Activated naive CD4-positive, alpha-beta T cell treated with anti-CD3 and anti-CD28 coated beads, Interleukin-2, amount 10 ng/mL, durations not matched to agents 7 days and 5 days (primary cell): ENCODE data around the gene DCANP1.
A peak's percentile ranks its signal among the peaks of the same experiment; 100 is the strongest.

Source experiments
- CTCF ChIA-PET: fragments of 350-600 bp; sonication (Branson Sonifier 250); formaldehyde crosslinking; loops from one replicate; lab custom pipeline; 2021; ENCODE audit warnings: antibody characterized with exemption; lab: Charles Lee
- DNase-seq: peaks from one replicate; pipeline ENCODE4 v3.0.0-alpha.2; 2020
- H3K27ac Mint-ChIP-seq: one replicate; pipeline ENCODE4 v1.8.0; 2021; ENCODE audit warnings: mild to moderate bottlenecking, moderate library complexity, mixed read lengths
- H3K27me3 Mint-ChIP-seq: one replicate; pipeline ENCODE4 v1.8.0; 2021; ENCODE audit warnings: mild to moderate bottlenecking, mixed read lengths
- H3K36me3 Mint-ChIP-seq: one replicate; pipeline ENCODE4 v1.8.0; 2021; ENCODE audit warnings: mixed read lengths
- H3K4me1 Mint-ChIP-seq: one replicate; pipeline ENCODE4 v1.8.0; 2021; ENCODE audit warnings: mixed read lengths
- H3K4me3 Mint-ChIP-seq: one replicate; pipeline ENCODE4 v1.8.0; 2021; ENCODE audit warnings: mild to moderate bottlenecking, moderate library complexity, mixed read lengths
- H3K9me3 Mint-ChIP-seq: one replicate; pipeline ENCODE4 v1.8.0; 2021; ENCODE audit warnings: mixed read lengths

The DCANP1 gene

GRCh38 chr5:135437796-135438560 lies 9.2 kb downstream of the DCANP1 start:
- H3K27me3 Mint-ChIP-seq, result peaks cover 59% of the 10 kb centered on the region
- H3K27ac Mint-ChIP-seq, result no peak overlapping the region
- DNase-seq, result no peak
- H3K4me1 Mint-ChIP-seq, result no peaks in the 10 kb centered on the region
- H3K4me3 Mint-ChIP-seq, result no peak overlapping the region
- no peaks in the 10 kb centered on the region for H3K9me3 Mint-ChIP-seq
- CTCF ChIA-PET, result no interaction called here
- H3K36me3 Mint-ChIP-seq, result no peaks in the 10 kb centered on the region

DNA sequence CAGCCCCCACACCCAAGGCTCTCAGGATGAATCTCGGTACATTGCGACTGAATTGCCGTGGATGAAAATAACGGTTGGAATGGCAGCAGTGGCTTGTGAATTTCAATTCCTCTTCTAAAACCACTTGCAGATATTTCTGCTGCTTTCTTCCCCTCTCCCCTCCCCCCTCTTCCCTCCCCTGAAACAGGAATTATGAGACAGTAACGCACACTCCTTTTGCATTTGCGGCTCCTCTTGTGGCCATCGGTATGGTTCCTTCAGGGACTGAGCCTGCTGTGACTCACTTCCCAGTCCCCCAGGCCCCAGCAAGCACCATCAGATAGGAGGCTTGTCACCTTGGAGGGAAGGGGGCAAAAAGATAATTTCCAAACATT lies 9.7 kb downstream of the DCANP1 start:
- Mint-ChIP-seq H3K4me3 (no peak overlapping the region), H3K27me3 (peaks cover 54% of the 10 kb centered on the region), H3K9me3 (no peaks in the 10 kb centered on the region), H3K27ac (no peak overlapping the region), H3K36me3 (no peaks in the 10 kb centered on the region), H3K4me1 (no peaks in the 10 kb centered on the region)
- no peak for DNase-seq
- CTCF ChIA-PET, result no interaction called here

GRCh38 chr5:135436951-135437418 lies 10.2 kb downstream of the DCANP1 start:
- no peak for DNase-seq
- H3K27me3 Mint-ChIP-seq, result peaks cover 54% of the 10 kb centered on the region
- H3K27ac Mint-ChIP-seq, result no peak overlapping the region
- no peaks in the 10 kb centered on the region for H3K36me3 Mint-ChIP-seq
- H3K4me1 Mint-ChIP-seq, result no peaks in the 10 kb centered on the region
- no peak overlapping the region for H3K4me3 Mint-ChIP-seq
- no peaks in the 10 kb centered on the region for H3K9me3 Mint-ChIP-seq
- CTCF ChIA-PET, result interaction anchor here (2.8 kb wide), 1 partner anchor 11 kb away, joined by 9 read pairs; no protein-coding TSS in a partner anchor

GRCh38 chr5:135435467-135436330 lies 11.4 kb downstream of the DCANP1 start:
- no peak overlapping the region for H3K27ac Mint-ChIP-seq
- no peaks in the 10 kb centered on the region for H3K4me1 Mint-ChIP-seq
- H3K36me3 Mint-ChIP-seq, result no peaks in the 10 kb centered on the region
- H3K9me3 Mint-ChIP-seq, result no peaks in the 10 kb centered on the region
- DNase-seq, result no peak
- H3K4me3 Mint-ChIP-seq, result no peak overlapping the region
- H3K27me3 Mint-ChIP-seq, result peaks cover 48% of the 10 kb centered on the region
- CTCF ChIA-PET, result interaction anchor here (1.0 to 2.8 kb wide), 2 partner anchors 10 to 116 kb away, joined by 3 to 9 read pairs; no protein-coding TSS in a partner anchor

DNA sequence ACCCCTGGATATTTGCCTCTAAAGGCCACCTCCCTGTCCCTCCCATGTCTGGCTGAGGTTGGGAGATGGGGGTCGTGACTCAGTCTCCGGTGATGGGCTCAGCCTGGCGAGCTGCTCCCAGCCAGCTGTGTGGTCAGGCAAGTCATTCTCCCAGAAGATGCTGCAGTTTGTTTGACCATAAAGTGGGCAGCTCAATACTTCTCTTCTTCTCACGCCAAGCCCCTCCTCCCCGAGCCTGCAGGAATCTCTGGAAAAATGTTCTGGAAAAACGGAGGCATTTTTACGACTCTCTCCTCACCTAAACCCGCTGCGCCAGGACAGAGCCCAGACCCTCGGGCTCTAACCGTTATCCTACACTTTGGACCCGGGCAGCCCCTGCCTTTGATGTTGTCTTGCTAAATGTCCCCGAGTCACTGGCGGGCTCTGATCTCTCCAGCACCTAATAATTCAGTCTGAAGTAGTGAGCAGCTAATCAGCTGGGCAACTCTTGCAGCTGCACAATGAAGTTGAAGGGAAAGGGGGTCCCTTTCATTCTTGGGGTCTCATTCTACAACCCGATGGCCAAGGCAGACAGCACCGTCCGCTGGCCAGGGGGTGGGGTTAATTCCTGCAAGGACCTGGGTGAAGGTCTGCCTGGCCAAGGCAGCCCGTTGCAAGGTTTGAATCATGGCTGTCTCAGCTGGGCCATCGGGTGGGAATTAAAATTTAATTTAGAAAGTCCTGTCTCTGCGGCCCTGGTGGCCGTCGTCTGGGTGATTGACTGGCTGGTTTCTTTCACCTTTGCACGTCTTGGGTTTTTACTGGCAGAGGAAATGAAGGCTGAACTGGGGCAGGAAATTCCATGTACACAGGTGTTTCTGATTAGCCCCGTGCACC lies 12.3 kb downstream of the DCANP1 start:
- DNase-seq, result no peak
- no peaks in the 10 kb centered on the region for H3K4me1 Mint-ChIP-seq
- H3K4me3 Mint-ChIP-seq, result no peak overlapping the region
- no peak overlapping the region for H3K27ac Mint-ChIP-seq
- H3K9me3 Mint-ChIP-seq, result no peaks in the 10 kb centered on the region
- H3K27me3 Mint-ChIP-seq, result peaks cover 53% of the 10 kb centered on the region
- CTCF ChIA-PET, result interaction anchor here (1.6 to 2.8 kb wide), 2 partner anchors 9 to 117 kb away, joined by 4 to 9 read pairs; no protein-coding TSS in a partner anchor
- no peaks in the 10 kb centered on the region for H3K36me3 Mint-ChIP-seq

GRCh38 chr5:135433681-135434426 lies 13.3 kb downstream of the DCANP1 start:
- Mint-ChIP-seq H3K9me3 (no peaks in the 10 kb centered on the region), H3K4me3 (no peak overlapping the region), H3K27ac (no peak overlapping the region), H3K4me1 (no peaks in the 10 kb centered on the region), H3K27me3 (peaks cover 52% of the 10 kb centered on the region), H3K36me3 (no peaks in the 10 kb centered on the region)
- no peak for DNase-seq
- CTCF ChIA-PET, result interaction anchor here (1.6 to 2.8 kb wide), 2 partner anchors 8 to 118 kb away, joined by 4 to 9 read pairs; no protein-coding TSS in a partner anchor

DNA sequence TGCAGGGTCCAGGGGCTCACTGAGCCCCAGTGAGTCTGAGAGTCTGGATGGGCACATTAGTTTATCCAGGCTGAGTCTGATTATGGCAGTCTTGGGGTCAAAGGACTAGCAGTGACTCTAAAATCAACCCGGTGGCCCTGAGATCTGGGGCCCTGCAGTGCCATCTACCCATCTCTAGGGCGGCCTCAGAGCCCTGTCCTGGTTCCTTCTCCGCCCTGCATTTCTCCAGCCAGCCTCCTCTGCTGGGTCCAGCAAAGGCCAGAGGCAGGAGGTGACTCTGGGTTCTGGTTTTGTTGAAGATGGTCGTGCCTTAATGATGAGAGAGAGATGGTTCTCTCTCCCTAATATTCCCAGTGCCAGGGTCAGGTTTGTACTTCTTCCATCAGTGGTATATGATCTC lies 15.0 kb downstream of the DCANP1 start:
- no peak overlapping the region for H3K27ac Mint-ChIP-seq

DNA sequence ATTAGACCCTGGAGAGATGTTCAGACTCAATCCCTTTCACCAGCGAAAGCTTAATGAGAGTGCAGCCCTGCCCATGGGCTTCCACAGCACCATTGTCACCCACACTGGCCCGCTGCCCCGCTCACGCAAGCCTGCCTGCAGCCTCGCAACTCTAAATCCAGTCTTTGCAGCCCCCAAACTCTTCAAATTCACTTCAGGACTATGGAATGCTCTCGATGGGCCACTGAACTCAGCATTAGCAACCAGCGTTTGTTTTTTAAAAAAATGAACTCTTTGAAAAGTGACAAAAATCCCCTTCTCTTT lies 17.1 kb downstream of the DCANP1 start:
- Mint-ChIP-seq H3K27ac (no peak overlapping the region), H3K9me3 (peaks cover 4% of the 10 kb centered on the region)
- CTCF ChIA-PET, result no interaction called here

More for the DNA sequence above, 15.0 kb downstream of the DCANP1 start:
- Mint-ChIP-seq H3K27me3 (peaks cover 44% of the 10 kb centered on the region), H3K4me1 (no peaks in the 10 kb centered on the region), H3K4me3 (no peak overlapping the region), H3K36me3 (peaks cover 2% of the 10 kb centered on the region), H3K9me3 (peaks cover 4% of the 10 kb centered on the region)
- DNase-seq, result no peak
- CTCF ChIA-PET, result no interaction called here

DNA sequence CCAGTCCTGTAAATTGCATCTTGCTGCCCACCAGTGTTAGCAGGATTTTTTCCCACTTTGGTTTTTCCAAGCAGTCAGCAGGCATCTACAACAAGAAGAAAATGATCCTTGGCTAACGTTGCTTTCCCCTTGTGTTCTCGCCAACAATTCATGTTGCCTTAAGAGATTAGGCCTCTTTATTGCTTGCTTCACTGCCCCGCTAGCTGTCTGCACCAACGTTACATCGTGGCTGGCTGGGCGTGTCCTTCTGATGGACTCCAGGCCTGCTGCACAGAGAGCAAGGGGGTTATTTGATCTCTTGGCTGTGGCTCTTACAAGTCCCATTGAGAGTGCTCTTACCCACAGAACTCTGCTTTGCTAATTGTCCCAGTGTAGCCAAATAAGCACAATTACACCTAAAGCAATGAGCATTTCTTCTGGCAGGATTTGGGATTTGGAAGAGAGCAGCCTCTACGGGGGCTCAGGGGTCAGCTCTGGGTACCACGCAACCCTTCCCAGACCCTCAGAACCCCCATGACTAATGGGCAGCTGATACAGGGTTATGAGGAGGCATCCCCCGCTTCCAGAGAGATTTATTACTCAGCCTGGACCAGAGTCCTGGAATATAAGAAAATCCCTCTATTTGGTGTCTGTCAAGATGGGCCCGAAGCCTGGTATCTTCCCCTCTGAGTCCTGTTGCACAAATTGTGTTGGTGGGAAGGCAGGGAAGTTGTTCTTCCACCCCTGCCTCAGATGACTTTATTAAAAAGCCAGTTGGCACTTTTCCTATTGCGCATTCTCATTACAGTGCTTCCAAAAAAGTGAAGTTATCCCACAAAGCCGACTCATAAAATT lies 17.6 kb downstream of the DCANP1 start:
- Mint-ChIP-seq H3K9me3 (peaks cover 4% of the 10 kb centered on the region), H3K4me1 (peaks cover 20% of the 10 kb centered on the region), H3K36me3 (peaks cover 2% of the 10 kb centered on the region), H3K4me3 (no peak overlapping the region), H3K27me3 (peaks cover 27% of the 10 kb centered on the region), H3K27ac (no peak overlapping the region)
- CTCF ChIA-PET, result no interaction called here
- DNase-seq, result no peak

More for the DNA sequence above, 17.1 kb downstream of the DCANP1 start:
- H3K4me1 Mint-ChIP-seq, result peaks cover 15% of the 10 kb centered on the region
- H3K4me3 Mint-ChIP-seq, result no peak overlapping the region
- H3K36me3 Mint-ChIP-seq, result peaks cover 2% of the 10 kb centered on the region
- peaks cover 28% of the 10 kb centered on the region for H3K27me3 Mint-ChIP-seq
- no peak for DNase-seq

DNA sequence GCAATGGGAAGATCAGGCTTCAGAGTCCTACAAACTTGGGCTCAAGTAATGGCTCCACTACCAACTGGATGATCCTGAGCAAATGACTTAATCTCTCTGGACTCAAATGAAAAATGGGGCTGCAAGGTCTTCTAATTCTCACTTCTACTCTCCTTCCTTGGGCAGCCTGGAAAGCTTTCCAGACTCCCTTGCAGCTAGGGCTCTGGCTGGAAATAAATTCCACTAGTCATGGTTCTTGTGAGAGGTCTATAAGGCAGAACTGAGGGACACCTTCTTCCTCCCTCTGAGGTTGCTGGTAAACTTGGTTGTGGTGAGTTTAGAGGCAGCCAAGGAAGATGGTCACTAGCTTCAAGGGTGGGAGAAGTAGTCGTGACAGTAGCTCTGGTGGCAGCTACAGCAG lies 18.6 kb downstream of the DCANP1 start:
- H3K4me1 Mint-ChIP-seq, result peaks cover 20% of the 10 kb centered on the region
- no peak for DNase-seq
- H3K27ac Mint-ChIP-seq, result no peak overlapping the region
- peaks cover 21% of the 10 kb centered on the region for H3K27me3 Mint-ChIP-seq
- CTCF ChIA-PET, result no interaction called here
- H3K4me3 Mint-ChIP-seq, result no peak overlapping the region
- H3K36me3 Mint-ChIP-seq, result peaks cover 2% of the 10 kb centered on the region
- peaks cover 4% of the 10 kb centered on the region for H3K9me3 Mint-ChIP-seq

DNA sequence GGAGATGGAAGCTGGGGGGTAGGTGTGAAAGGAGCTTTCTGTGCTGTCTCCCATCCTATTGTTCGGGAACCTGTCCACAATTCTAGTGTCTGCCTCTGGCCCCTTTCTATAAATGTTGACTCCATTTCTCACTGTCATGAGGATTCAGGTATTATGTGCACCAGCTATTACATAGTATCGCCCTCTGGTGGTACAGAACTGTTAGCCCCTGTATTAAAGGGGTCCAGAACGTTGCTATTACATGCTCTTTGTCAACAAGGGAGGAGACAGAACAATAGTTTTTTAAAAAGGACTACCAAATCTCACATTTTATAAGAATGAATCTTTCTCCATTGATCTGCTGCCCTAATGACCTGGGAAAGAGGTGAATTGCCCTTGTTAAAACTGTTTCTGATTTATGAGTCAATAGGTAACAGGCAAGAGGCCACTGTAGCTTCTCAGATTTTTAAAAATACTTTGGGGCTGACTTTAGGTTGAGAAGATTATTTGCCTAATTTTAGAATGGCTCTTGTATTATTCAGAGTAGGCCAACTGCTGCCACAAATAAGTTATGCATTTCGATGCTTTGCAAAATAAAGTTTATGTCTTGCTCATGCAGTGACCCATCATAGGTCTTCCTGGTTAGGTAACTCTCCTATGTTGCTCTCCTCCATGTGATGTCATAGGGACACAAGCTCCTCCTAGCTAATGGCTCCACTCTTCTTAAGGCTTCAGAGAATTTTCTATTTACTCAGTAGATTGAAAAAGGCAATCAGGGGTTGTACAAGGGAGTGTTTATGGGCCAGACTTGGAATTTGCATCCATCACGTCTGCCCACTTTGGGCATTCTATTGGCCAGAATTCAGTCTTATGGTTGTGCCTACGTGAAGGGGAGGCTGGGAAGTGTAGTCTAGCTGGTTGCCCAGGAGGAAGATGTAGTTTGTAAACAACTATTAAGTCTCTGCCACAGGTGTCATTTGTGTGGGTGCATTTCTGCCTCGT lies 20.8 kb downstream of the DCANP1 start:
- Mint-ChIP-seq H3K27me3 (peaks cover 25% of the 10 kb centered on the region), H3K36me3 (peaks cover 2% of the 10 kb centered on the region), H3K4me3 (no peak overlapping the region), H3K9me3 (peaks cover 4% of the 10 kb centered on the region), H3K4me1 (peaks cover 20% of the 10 kb centered on the region), H3K27ac (peak overlapping the region; percentile 90)
- DNase-seq, result peak; percentile 57
- CTCF ChIA-PET, result interaction anchor here (0.6 to 3.4 kb wide), 30 partner anchors 9 to 367 kb away, joined by 3 to 20 read pairs (median 4); partner anchors contain the start of gene MACROH2A1
